Stomach (tissue), 9 donors: ENCODE measurements around the gene TMEM170A. TPM values are rescaled to one million over a fixed set of nuclear protein-coding genes. Genes with fewer than 3 reads are reported as not detected.
"Not testable (repeated sequence)": the region's sequence is repeated elsewhere in the genome, so short reads cannot be mapped to it uniquely, and the experiment has no call there.

Source experiments
- DNase-seq, 2 donors: peaks; one replicate each; pipeline versions ENCODE4 v3.0.0 to v3.0.0-alpha.2; 2013 to 2019
- H3K27ac ChIP-seq, 5 donors: fragments of 200-600 bp in 4 of 5; sonication (generic) in 4 of 5; one replicate each; pipeline ENCODE4 v1.5.1; 2013 to 2019; ENCODE audit warnings: mild to moderate bottlenecking in 1 of 5, moderate library complexity in 1 of 5
- H3K27me3 ChIP-seq, 3 donors: fragments of 200-600 bp; sonication (generic); one replicate each; pipeline ENCODE4 v1.5.1; 2017 to 2019; ENCODE audit warnings: mixed run types in 1 of 3
- H3K36me3 ChIP-seq, 4 donors: fragments of 200-600 bp; sonication (generic); 1 replicate in 3 of 4; 2 replicates in 1 of 4; pipeline ENCODE4 v1.5.1; 2016 to 2019
- H3K4me1 ChIP-seq, 4 donors: fragments of 200-600 bp; sonication (generic); one replicate each; pipeline ENCODE4 v1.5.1; 2016 to 2019
- H3K4me3 ChIP-seq, 4 donors: fragments of 200-600 bp; sonication (generic) in 3 of 4; one replicate each; pipeline ENCODE4 v1.5.1; 2016 to 2019; ENCODE audit warnings: mild to moderate bottlenecking in 1 of 4
- H3K9me3 ChIP-seq, 4 donors: fragments of 200-600 bp; sonication (generic); one replicate each; pipeline ENCODE4 v1.5.1; 2016 to 2019
- EP300 ChIP-seq: sonication (generic); formaldehyde crosslinking; IDR thresholded peaks from one replicate; pipeline ENCODE4 v1.6.1; 2017; ENCODE audit warnings: antibody characterized with exemption
- POLR2A ChIP-seq, 4 donors: fragments of 450-650 bp; IDR thresholded peaks; one replicate each; pipeline ENCODE4 v1.6.1; 2016; ENCODE audit warnings: antibody characterized with exemption in 4 of 4, control low read depth in 2 of 4, mild to moderate bottlenecking in 1 of 4, moderate library complexity in 1 of 4
- POLR2AphosphoS5 ChIP-seq, 3 donors: sonication (generic); formaldehyde crosslinking; IDR thresholded peaks; one replicate each; pipeline ENCODE4 v1.6.1; 2016; ENCODE audit warnings: antibody characterized with exemption in 3 of 3
- WGBS, 5 donors: extraction: QIAGEN DNeasy Blood & Tissue Kit in 3 of 5; methylation state at CpG; one replicate each; pipeline versions ENCODE4 v1.1.5 to v1.1.7; 2013 to 2018; 5-methylcytosine and 5-hydroxymethylcytosine counted together
- intact Hi-C: fragments of 100-400 bp; cut with DNase I; formaldehyde crosslinking; loops from one replicate; pipeline ENCODE4 v1.15.1; 2023; ENCODE audit warnings: low total_unique reads
- polyA plus RNA-seq, 3 donors: library from polyadenylated mRNA; stranded (reverse); fragments of 200-250 nt; gene quantifications; one replicate each; pipeline ENCODE4 v1.2.3, GENCODE V29; 2013
- total RNA-seq, 5 donors: library from RNA; depleted of rRNA; stranded (reverse); fragments of >200 nt; gene quantifications; one replicate each; pipeline versions ENCODE4 v1.1.0 to v1.2.3, GENCODE V29; 2014 to 2016
- TF ChIP-seq, protein P1 (sequence below), 7 experiments: fragments of 450-650 bp in 4 of 7; fragments of 200-600 bp in 3 of 7; sonication (generic) in 3 of 7; IDR thresholded peaks; one replicate each; pipeline ENCODE4 v1.5.1; 2016 to 2019; ENCODE audit warnings: antibody characterized with exemption in 7 of 7, control low read depth in 2 of 7, mild to moderate bottlenecking in 1 of 7
- donor health status: healthy with polysubstance abuse.
- donor health status: Bipolar disorder and iron deficiency.
- donor health status: healthy.

TMEM170A gene
- total and polyA plus RNA-seq, 8 donors, result 3.6 to 134 (median 9.6) TPM

- peak; percentile 59 to 85 for DNase-seq
- WGBS, 5 donors, result 12 to 17% (median 14%) methylated on average over 9 to 10 of the region's 10 CpGs
- H3K27ac ChIP-seq, result no peak overlapping the region
- TF ChIP-seq, protein P1, sequence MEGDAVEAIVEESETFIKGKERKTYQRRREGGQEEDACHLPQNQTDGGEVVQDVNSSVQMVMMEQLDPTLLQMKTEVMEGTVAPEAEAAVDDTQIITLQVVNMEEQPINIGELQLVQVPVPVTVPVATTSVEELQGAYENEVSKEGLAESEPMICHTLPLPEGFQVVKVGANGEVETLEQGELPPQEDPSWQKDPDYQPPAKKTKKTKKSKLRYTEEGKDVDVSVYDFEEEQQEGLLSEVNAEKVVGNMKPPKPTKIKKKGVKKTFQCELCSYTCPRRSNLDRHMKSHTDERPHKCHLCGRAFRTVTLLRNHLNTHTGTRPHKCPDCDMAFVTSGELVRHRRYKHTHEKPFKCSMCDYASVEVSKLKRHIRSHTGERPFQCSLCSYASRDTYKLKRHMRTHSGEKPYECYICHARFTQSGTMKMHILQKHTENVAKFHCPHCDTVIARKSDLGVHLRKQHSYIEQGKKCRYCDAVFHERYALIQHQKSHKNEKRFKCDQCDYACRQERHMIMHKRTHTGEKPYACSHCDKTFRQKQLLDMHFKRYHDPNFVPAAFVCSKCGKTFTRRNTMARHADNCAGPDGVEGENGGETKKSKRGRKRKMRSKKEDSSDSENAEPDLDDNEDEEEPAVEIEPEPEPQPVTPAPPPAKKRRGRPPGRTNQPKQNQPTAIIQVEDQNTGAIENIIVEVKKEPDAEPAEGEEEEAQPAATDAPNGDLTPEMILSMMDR (IDR thresholded peaks at IDR 0.05), result peak in 5 of 7 experiments; percentile 61 to 76 (median 68)
- TF ChIP-seq EP300, result no peak
- peak in 1 of 3 donors; percentile 40 for TF ChIP-seq POLR2AphosphoS5 (IDR thresholded peaks at IDR 0.05)
- TF ChIP-seq POLR2A (IDR thresholded peaks at IDR 0.05), result no peak
- H3K4me1 ChIP-seq, result no peaks in the 10 kb centered on the region
- intact Hi-C loops, result loop anchor here (5.0 to 10.0 kb wide), 2 partner anchors 100 to 143 kb away; no protein-coding TSS in a partner anchor
- H3K9me3 ChIP-seq, result no peaks in the 10 kb centered on the region
- no peak overlapping the region for H3K4me3 ChIP-seq
- no peaks in the 10 kb centered on the region for H3K36me3 ChIP-seq
- H3K27me3 ChIP-seq, result no peaks in the 10 kb centered on the region
Observed at GRCh38 chr16:75471723-75472633, 7.5 kb upstream of the TMEM170A start.

DNA sequence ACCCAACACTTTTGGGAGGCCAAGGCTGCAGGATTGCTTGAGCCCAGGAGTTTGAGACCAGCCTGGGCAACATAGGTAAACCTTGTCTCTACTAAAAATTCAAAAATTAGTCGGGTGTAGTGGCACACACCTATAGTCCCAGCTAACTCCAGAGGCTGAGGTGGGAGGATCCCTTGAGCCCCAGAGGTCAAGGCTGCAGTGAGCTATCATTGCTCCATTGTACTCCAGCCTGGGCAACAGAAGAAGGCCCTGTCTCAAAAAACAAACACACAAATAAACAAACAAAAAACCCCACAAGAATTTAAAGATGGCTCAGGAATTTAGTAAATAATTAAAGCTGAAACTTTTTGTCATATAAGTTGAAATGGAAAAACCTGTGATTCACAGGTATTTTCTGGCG, 2.3 kb upstream of the TMEM170A start:
- no peaks in the 10 kb centered on the region for H3K27me3 ChIP-seq
- TF ChIP-seq POLR2AphosphoS5 (IDR thresholded peaks at IDR 0.05) (no peak), POLR2A (IDR thresholded peaks at IDR 0.05) (no peak), EP300 (no peak)
- TF ChIP-seq, protein P1 (IDR thresholded peaks at IDR 0.05), result no peak
- no peak overlapping the region for H3K4me3 ChIP-seq
- H3K4me1 ChIP-seq, result peaks cover 16 to 23% (median 17%) of the 10 kb centered on the region in 4 donors
- H3K9me3 ChIP-seq, result no peaks in the 10 kb centered on the region
- intact Hi-C loops, result no loop called here
- DNase-seq, result no peak
- WGBS, 5 donors, result 68 to 84% (median 78%) methylated on average over 2 of the region's 2 CpGs
- no peaks in the 10 kb centered on the region for H3K36me3 ChIP-seq
- H3K27ac ChIP-seq, result no peak overlapping the region

GRCh38 chr16:75463389-75464121, 934 bp downstream of the TMEM170A start:
- Histone ChIP-seq H3K4me1 (peaks cover 19 to 35% (median 30%) of the 10 kb centered on the region in 4 donors), H3K27ac (peak overlapping the region; percentile 95 to 98 (median 97)), H3K4me3 (peak overlapping the region; percentile 72 to 98 (median 86))
- peak; percentile 27 to 73 for DNase-seq
- 2 to 5% (median 2%) methylated on average over 26 to 39 of the region's 39 CpGs for WGBS, 5 donors
- H3K27me3 ChIP-seq, H3K9me3 ChIP-seq, H3K36me3 ChIP-seq, intact Hi-C loops: not testable (repeated sequence)

- H3K4me3 ChIP-seq, result peak overlapping the region in 2 of 4 donors; percentile 75 to 97
- intact Hi-C loops, result no loop called here
- DNase-seq, result no peak
- H3K4me1 ChIP-seq, result peaks cover 19 to 40% (median 30%) of the 10 kb centered on the region in 4 donors
- 4 to 13% (median 11%) methylated on average over 2 of the region's 2 CpGs for WGBS, 5 donors
- no peaks in the 10 kb centered on the region for H3K36me3 ChIP-seq
- H3K9me3 ChIP-seq, result no peaks in the 10 kb centered on the region
- TF ChIP-seq EP300 (no peak), POLR2A (IDR thresholded peaks at IDR 0.05) (no peak), POLR2AphosphoS5 (IDR thresholded peaks at IDR 0.05) (no peak)
- TF ChIP-seq, protein P1 (IDR thresholded peaks at IDR 0.05), result no peak
- no peaks in the 10 kb centered on the region for H3K27me3 ChIP-seq
- H3K27ac ChIP-seq, result no peak overlapping the region
Observed at GRCh38 chr16:75462806-75463205, 1.7 kb downstream of the TMEM170A start.
